Head of caudate nucleus (tissue), 42 donors: ENCODE results near the gene ARHGEF19.

Experiments used
- DNase-seq, 42 donors: peaks; one replicate each; pipeline versions ENCODE4 v3.0.0 to v3.0.0-alpha.2; 2020 to 2021; ENCODE audit warnings: mixed read lengths in 7 of 42
- intact Hi-C: fragments of 100-400 bp; cut with DNase I; formaldehyde crosslinking; loops from one replicate; pipeline ENCODE4 v1.15.0; 2022

Gene ARHGEF19

DNA sequence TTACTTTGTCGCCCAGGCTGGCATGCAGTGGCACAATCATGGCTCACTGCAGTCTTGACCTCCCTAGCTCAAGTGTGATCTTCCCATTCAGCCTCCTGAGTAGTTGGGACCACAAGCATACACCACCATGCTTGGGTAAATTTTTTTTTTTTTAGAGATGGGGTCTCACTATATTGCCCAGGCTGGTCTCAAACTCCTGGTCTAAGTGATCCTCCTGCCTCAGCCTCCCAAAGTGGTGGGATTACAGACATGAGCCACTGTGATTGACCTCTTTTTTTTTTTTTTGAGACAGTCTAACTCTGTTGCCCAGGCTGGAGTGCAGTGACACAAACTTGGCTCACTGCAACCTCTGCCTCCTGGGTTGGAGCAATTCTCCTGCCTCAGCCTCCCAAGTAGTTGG lies 33.8 kb upstream of the ARHGEF19 start:
- intact Hi-C loops = loop anchor here (10.0 kb wide), 1 partner anchor 109 kb away; the partner anchor contains the start of gene FBXO42
- peak in 1 of 42 donors; percentile 7 for DNase-seq

DNA sequence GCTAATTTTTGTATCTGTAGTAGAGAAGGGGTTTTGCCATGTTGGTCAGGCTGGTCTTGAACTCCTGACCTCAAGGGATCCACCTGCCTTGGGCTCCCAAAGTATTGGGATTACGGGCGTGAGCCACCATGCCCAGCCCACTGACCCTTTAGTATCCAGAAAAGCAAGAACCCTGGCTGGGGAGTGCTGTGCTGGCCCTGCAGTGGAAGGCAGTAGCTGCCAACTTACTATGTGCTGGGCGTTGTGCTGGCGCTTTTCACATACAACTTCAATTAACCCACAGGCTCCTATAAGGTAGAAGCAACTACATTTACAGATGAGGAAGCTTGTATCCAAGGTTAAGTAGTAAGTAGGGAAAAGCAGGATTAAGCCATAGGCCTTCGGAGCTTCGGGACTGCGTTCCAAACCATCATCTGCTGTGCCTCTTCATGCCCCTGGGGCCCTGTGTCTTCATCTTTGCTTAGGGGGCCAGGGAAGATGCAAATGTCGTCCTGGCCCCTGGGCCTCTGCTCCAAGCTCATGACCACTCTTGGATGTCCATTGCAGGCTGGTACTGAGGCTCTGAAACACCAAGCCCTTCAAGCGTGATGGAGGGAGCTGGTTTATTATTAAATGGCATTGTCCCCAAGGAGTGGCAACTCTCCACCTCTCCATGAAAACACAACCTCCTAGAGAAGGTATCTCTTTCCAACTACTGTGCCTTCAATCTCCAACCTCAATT lies 33.2 kb upstream of the ARHGEF19 start:
- intact Hi-C loops = loop anchor here (10.0 kb wide), 1 partner anchor 109 kb away; the partner anchor contains the start of gene FBXO42
- peak in 1 of 42 donors; percentile 13 for DNase-seq

GRCh38 chr1:16244650-16245285 lies 32.3 kb upstream of the ARHGEF19 start:
- intact Hi-C loops = loop anchor here (10.0 kb wide), 1 partner anchor 110 kb away; the partner anchor contains the start of gene FBXO42
- DNase-seq = peak in 2 of 42 donors; percentile 3 to 18

DNA sequence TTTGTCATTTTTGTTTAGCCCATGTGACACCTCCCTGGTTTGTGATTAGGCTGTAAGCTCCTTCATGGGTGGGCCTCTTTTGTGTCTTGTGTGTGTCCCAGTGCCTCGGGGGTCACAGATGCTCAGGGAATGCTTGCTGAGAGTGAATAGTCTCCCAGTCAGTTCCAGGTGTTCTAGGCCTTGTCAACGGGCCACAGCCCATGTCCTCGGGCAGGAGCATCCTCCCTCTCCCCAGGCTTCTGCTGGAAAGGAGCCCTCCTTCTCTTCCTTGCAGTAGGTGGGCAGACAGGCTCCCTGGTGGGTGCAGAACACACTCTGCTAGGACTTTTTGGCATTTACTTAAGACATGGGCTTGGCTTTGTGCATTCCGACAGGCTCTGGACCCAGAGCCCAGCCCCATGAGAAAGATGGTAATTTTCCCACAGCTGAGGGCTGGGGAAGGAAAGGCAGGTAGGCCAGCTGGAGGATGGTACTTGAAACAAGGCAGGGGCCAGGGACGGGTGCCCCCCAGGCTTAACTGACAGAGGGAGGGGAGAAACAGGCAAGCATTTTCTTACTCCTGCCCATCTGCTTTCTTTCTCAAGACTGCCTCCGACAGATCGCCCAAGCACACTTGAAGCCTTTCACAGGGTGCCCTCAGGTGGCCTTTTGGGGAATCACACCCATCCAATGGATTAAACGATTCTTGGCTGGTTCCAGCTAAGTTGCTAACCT lies 31.6 kb upstream of the ARHGEF19 start:
- intact Hi-C loops = loop anchor here (10.0 kb wide), 1 partner anchor 111 kb away; the partner anchor contains the start of gene FBXO42
- DNase-seq = peak; percentile 42 to 92 (median 79)

GRCh38 chr1:16243215-16243610 lies 30.8 kb upstream of the ARHGEF19 start:
- DNase-seq = peak in 3 of 42 donors; percentile 4 to 13 (median 5)
- intact Hi-C loops = loop anchor here (10.0 kb wide), 1 partner anchor 112 kb away; the partner anchor contains the start of gene FBXO42

DNA sequence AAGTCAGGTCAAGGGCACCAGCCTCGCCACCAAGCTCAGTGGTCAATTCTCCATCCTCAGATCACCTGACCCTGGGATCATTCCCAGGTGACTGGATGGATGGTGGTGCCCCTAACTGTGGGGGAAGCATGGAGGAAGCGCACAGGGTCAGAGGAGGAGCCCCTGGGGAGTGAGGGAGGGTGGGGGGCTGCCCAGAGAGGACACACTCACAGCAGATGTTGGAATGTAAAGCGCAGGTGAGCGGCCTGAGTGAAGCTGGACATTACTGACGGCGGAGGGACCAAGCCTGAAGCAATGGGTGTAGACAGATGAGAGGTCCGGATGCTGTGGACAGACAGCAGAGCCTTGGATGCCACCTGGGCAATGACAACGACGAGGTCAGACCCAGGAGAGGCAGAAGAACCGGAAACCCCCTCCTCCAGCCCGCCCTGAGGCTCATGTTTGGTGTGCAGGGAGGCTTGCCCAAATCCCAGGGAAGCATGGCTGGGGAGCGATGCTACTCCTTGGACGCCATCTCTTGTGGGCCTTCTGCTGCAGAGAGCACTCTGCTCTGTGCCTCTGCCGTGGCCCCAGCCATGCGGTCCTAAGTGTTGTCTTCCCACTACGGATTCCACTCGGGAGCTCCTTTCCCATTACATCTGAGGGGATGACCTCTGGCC lies 30.2 kb upstream of the ARHGEF19 start:
- intact Hi-C loops = loop anchor here (10.0 kb wide), 1 partner anchor 112 kb away; the partner anchor contains the start of gene FBXO42
- DNase-seq = peak in 4 of 42 donors; percentile 5 to 34 (median 16)

DNA sequence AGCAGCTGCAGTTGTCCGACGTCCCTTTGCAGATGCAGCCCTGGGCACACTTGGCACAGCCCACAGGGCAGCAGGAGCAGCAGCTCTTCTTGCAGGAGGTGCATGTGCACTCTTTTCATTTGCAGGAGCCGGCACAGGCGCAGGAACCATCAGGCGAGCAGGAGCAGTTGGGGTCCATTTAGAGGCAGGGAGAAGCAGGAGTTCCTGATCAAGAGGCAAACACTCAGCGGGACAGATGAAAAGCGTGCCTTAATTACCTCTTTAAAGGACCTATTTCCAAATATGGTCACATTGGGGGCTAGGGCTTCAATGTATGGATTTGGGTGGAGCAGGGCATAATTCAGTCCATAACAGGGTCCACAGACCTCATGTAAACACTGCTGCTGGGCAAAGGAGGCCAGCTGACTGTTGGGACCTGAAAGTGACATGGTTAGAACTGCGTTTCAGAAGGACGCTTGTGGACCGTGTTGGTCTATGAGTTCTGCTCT lies 28.8 kb upstream of the ARHGEF19 start:
- intact Hi-C loops = loop anchor here (10.0 kb wide), 1 partner anchor 114 kb away; the partner anchor contains the start of gene FBXO42
- peak in 1 of 42 donors; percentile 18 for DNase-seq

DNA sequence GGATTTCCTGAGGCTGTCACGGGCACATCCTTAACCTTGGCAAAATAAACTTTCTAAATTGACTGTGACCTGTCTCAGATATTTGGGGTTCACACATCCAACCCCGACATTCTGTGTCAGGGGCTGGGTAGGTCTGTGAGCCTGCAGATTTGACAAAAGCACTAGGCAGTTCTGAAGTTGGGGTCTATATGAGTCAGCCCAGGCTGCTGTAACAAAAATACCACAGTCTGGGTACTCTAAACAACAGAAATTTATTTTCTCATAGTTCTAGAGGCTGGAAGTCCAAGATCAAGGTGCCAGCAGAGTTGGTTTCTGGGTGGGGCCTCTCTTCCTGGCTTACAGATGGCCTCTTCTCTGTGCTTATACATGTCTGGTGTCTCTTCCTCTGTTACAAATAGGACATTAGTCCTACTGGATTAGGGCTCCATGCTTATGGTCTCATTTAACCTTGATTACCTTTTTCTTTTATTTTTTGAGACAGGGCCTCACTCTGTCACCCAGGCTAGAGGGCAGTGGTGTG lies 27.6 kb upstream of the ARHGEF19 start:
- intact Hi-C loops = loop anchor here (5.0 to 10.0 kb wide), 2 partner anchors 115 to 163 kb away; partner anchors contain the start of gene FBXO42
- DNase-seq = no peak

DNA sequence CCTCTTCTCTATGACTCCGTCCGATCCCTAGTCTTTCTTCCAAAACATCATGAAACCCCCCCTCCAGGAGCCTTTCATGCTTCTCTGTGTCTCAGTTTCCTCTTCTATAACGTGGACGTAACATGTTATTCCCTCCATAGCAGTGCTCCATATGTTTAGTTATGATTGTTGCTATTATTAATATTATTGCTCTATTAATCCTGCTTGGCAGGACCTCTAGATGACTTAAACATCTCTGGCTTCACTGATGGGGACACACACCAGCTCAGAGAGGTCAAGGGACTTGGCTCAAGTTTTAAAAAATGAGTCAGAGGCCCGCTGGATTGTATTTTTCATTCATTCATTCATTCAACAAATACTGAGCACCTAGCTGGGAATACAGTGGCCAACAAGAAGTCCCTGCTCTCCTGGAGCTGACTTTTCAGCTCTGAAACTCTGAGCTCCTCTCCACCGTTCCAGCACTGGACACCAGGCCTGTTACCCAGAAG lies 24.9 kb upstream of the ARHGEF19 start:
- DNase-seq = no peak
- intact Hi-C loops = loop anchor here (5.0 kb wide), 1 partner anchor 160 kb away; no protein-coding TSS in a partner anchor

DNA sequence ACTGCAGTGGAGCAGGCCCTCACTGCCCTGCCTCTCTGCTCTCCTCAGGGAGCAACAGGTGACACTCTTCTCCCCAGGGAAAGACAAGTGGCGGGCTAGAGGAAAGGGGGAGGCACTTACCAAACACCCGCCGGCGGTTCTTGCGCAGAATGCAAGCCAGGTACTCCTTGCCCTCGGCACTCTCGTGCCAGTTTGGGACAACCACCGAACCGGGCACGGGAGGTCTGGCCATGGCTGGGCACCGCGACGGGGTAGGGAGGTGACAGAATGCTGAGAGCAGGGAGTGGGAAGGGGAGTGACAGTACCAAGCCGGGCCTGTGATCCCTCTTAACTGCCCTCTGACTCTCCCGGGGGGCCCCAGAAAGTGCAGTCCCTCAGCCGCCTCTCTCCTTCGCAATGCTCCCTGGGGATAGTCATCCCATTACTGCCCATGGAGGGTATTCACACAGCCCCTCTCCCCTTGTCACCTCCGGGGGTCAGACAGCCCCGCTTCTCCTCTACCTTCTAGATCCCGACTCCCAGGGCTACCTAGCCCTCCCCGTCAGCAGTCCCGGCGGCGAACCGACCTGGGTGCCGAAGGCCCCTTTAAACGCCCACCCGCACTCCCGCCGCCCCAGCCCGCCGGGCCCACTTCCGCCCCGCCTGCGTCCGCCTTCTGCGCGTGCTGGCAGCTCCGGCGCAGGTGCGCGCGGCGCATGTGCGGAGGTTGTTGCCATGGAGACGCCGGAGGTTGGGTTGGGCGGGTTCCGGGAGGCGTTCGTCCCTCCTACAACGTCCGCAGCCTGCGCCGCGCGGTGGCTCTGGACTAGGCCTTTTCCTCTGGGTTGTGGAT lies 24.3 kb upstream of the ARHGEF19 start, which contains the start of gene CPLANE2:
Gene CPLANE2 (minus strand): TSS at position 673 of the 832 bp plus-strand sequence. CDS start 441 bp downstream, at position 232.
- intact Hi-C loops = loop anchor here (5.0 kb wide), 1 partner anchor 159 kb away; no protein-coding TSS in a partner anchor
- DNase-seq = peak; percentile 73 to 96 (median 93)

DNA sequence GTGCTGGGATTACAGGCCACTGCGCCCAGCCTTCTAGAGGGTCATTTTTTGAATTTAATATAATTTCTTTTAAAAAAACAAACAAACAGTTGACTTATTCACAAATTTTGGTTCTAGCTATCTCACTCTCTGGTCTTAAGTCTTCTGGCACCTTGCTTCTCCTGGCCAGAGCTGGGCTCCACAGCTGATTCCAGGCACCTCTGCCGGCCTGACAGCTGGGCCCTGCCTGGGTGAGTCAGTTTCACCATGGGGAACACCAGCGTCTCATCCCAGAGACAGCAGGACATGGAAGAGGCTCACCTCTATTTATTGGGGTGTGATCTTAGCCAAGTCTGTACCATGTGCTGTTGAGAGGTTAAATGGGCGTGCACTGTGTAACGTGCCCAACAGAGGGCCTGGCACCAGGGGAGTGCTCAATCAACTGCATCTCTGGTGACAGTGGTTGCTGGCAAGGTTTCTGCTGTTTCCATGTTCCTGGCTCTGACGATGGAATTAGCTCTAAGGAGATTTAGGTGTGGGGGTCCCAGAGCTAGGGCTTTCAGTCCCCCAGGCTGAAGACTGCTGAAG lies 23.6 kb upstream of the ARHGEF19 start:
- DNase-seq = peak in 1 of 42 donors; percentile 21
- intact Hi-C loops = loop anchor here (5.0 kb wide), 1 partner anchor 159 kb away; no protein-coding TSS in a partner anchor

- no peak for DNase-seq
- intact Hi-C loops = loop anchor here (5.0 kb wide), 1 partner anchor 158 kb away; no protein-coding TSS in a partner anchor
Measured at GRCh38 chr1:16235347-16235746, 22.9 kb upstream of the ARHGEF19 start.

DNA sequence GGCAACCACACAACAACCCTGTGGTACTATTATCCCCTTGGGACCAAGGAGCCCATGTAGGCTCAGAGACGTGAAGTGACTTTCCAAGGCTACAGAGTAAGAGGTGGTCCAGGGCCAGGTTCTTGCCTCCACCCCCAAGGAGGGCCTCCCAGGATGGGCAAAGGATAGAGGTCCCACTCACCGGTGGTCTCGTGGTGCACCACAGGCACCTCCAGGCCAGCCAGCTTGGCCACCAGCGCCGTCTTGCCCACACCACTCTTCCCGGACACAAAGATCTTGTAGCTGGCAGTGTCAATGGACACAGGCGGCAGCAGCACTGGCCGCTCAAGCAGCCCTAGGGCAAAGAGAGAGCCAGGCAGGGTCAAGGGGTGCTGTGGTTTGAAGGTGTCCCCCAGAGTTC lies 21.0 kb upstream of the ARHGEF19 start:
- intact Hi-C loops = no loop called here
- no peak for DNase-seq

DNA sequence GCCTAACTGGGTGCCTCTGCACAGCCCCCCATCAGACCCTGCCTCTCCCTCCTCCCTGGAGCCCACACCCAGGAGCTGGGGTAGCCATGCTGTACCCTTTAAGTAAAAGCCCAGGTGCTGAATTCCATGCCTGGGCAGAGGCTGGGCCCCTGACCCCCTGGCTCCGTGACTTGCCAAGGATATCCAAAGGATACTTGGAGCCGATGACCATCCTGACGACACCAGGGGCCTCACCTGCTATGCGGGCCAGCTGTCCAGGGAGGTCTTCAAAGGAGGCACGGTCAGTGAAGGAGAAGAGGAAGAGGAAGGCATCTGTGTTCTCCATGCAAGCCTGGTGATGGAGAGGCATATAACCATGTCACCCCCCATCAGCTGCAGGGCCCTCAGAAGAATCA lies 19.9 kb upstream of the ARHGEF19 start:
- DNase-seq = no peak
- intact Hi-C loops = no loop called here

GRCh38 chr1:16231331-16232315 lies 19.2 kb upstream of the ARHGEF19 start:
- DNase-seq = no peak
- intact Hi-C loops = no loop called here
